ENCODE results near the gene SOX6. TPM values are rescaled to one million over a fixed set of nuclear protein-coding genes. Genes with fewer than 3 reads are reported as not detected.

Gene SOX6
- total RNA-seq, 6 donors from 2014 or later = 2.9 to 21.0 (median 4.9) TPM

DNA sequence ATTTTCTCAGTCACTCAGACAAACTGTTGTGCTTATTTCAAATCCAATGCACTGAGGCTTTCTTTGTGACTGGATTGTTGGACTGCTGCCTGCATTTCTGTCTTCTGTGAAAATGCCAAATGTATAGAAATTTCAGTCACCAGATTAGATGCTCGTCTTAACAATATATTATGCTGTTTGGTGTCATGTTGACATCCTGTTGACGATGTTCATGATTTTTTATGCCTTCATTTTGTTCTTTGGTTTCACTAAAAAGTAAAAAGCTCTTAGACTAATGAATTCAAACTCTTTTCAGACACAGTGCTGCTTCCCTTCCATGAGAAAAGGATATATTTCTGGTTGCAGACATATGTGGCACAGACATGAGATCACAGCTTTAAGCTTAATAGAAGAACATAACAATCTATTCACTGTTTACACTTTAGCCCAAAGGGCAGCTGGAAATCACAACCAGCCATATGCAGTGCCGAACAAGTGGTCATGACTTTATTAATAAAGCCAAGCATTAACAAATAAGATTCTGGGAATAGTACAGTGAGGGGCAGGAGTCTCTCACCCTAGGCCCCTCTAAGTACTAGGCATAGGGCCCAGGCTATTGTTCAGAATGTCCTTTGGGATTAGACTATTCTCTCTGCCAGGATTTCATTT is 9.4 kb upstream of the SOX6 start:
- DNase-seq (no peak), ATAC-seq (ENCODE audit: low FRiP score in 2 of 2) (no peak)
- Histone ChIP-seq H3K9me3 (no peaks in the 10 kb centered on the region), H3K4me3 (no peak overlapping the region), H3K27ac (no peak overlapping the region), H3K27me3 (no peaks in the 10 kb centered on the region), H3K36me3 (no peaks in the 10 kb centered on the region), H3K4me1 (no peaks in the 10 kb centered on the region)
- TF ChIP-seq POLR2AphosphoS5 (IDR thresholded peaks at IDR 0.05) = no peak
- TF ChIP-seq CTCF (IDR thresholded peaks at IDR 0.05) = no peak
- TF ChIP-seq POLR2A (IDR thresholded peaks at IDR 0.05) = no peak
- no peak for TF ChIP-seq EP300 (IDR thresholded peaks at IDR 0.05)
- WGBS, 2 donors = 75 to 76% methylated on average over 3 of the region's 3 CpGs

DNA sequence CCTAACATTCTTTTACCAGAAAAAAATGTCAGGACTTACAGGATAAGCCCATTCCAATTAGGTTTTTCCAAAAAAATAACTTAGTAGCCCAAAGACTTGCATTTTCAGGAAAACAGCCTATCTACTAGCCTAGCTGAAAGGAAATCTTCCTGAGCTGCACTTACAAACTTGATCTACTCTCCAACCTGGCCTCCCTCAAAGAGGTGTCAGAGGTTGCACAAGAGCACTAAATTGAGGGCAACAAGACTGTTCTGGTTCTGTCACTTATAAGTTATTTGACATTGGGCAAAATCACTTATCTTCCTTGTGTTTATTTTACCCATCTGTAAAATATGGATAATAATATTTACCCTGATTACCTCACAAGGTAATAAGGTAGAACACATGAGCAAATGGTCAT is 7.9 kb upstream of the SOX6 start:
- no peaks in the 10 kb centered on the region for H3K4me1 ChIP-seq
- TF ChIP-seq CTCF (IDR thresholded peaks at IDR 0.05) = no peak
- no peak for TF ChIP-seq EP300 (IDR thresholded peaks at IDR 0.05)
- no peak for TF ChIP-seq POLR2A (IDR thresholded peaks at IDR 0.05)
- no peak for TF ChIP-seq POLR2AphosphoS5 (IDR thresholded peaks at IDR 0.05)
- H3K27ac ChIP-seq = no peak overlapping the region
- DNase-seq (no peak), ATAC-seq (ENCODE audit: low FRiP score in 2 of 2) (no peak)
- no peaks in the 10 kb centered on the region for H3K36me3 ChIP-seq
- no peaks in the 10 kb centered on the region for H3K27me3 ChIP-seq
- no peaks in the 10 kb centered on the region for H3K9me3 ChIP-seq
- H3K4me3 ChIP-seq = no peak overlapping the region

DNA sequence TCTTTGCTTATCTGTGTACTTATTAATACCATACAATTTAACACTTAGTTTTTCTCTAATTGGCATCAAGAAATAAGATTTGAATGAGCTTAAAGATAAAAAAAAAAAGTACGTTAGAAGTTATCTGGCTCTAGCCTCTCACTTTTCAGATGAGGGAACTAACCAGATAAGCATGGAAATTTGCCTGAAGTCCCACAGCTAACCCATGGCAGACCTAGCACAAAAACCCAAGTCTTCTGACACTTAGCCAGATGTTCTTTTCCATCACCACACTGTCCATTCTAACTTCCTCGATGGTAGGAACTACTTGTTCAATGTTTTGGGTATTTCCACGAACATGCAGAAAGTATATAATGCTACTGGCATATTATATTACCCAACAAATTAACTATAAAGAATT is 7.4 kb upstream of the SOX6 start:
- Histone ChIP-seq H3K4me3 (no peak overlapping the region), H3K9me3 (no peaks in the 10 kb centered on the region), H3K27ac (no peak overlapping the region), H3K36me3 (no peaks in the 10 kb centered on the region), H3K27me3 (no peaks in the 10 kb centered on the region), H3K4me1 (no peaks in the 10 kb centered on the region)
- DNase-seq (no peak), ATAC-seq (ENCODE audit: low FRiP score in 2 of 2) (no peak)
- TF ChIP-seq EP300 (IDR thresholded peaks at IDR 0.05) = no peak
- no peak for TF ChIP-seq CTCF (IDR thresholded peaks at IDR 0.05)
- TF ChIP-seq POLR2A (IDR thresholded peaks at IDR 0.05) = no peak
- TF ChIP-seq POLR2AphosphoS5 (IDR thresholded peaks at IDR 0.05) = no peak
- WGBS, 2 donors = 75% methylated on average over 3 of the region's 3 CpGs

DNA sequence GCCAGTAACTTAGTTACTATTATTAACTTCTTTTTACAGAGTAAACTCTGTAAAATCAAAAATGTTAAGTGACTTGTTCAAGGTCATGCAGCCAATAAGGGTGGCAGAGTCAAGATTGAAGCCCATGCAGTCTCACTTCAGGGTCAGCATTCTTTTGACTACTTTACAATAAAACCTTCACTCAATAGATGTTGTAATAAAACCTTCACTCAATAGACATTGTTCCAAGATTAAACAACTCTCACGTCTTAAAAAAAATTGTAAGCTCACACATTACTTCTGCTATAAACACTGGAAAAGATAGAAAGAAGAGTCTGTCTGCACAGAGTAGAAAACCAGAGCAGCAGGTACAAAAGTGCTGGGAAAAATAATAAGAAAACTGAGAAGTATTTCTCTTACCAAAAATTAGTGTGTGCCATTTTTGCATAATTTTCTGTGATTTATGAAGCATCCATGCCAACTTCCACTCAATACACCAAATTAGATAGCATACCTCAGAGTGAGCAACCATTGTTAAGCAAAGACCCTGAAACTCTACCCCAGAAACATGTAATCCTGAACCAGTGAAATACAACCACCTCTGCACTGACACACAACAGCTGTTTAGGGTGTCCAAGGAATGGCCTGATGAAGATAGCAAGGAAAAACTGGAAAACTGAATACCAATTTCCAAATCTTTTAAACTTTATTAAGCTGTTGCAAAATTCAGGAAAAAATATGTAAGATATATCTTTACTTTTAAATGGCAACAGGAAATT is 4.9 kb upstream of the SOX6 start:
- no peak overlapping the region for H3K27ac ChIP-seq
- H3K4me1 ChIP-seq = no peaks in the 10 kb centered on the region
- DNase-seq (no peak), ATAC-seq (ENCODE audit: low FRiP score in 2 of 2) (no peak)
- WGBS, 2 donors = 39 to 60% methylated on average over 1 of the region's 1 CpG
- no peaks in the 10 kb centered on the region for H3K9me3 ChIP-seq
- H3K36me3 ChIP-seq = no peaks in the 10 kb centered on the region
- no peaks in the 10 kb centered on the region for H3K27me3 ChIP-seq
- no peak overlapping the region for H3K4me3 ChIP-seq
- TF ChIP-seq POLR2AphosphoS5 (IDR thresholded peaks at IDR 0.05) = no peak
- no peak for TF ChIP-seq CTCF (IDR thresholded peaks at IDR 0.05)
- no peak for TF ChIP-seq EP300 (IDR thresholded peaks at IDR 0.05)
- no peak for TF ChIP-seq POLR2A (IDR thresholded peaks at IDR 0.05)

DNA sequence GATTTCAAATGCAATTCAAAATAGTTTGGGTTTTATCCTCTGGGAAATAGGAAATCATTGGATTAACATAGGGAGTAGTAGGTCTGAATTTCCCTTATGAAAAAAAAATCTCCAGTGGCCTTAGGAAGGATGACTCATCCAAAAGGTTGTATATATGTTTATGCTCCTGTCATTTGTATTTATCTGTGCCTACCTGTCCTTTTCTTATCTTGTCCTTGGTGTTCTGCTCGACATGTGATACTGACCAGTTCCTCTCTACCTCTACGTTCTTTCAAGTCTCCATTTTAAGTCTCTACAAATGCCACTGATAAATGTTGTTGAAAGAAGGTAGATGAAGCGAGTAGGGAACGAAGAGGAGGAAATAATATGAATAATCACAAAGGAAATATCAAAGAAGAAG is 3.0 kb upstream of the SOX6 start:
- ATAC-seq (ENCODE audit: low FRiP score in 2 of 2) (no peak), DNase-seq (no peak)
- Histone ChIP-seq H3K9me3 (no peaks in the 10 kb centered on the region), H3K4me1 (no peaks in the 10 kb centered on the region), H3K36me3 (no peaks in the 10 kb centered on the region), H3K27ac (no peak overlapping the region), H3K4me3 (no peak overlapping the region), H3K27me3 (no peaks in the 10 kb centered on the region)
- 83 to 88% methylated on average over 4 of the region's 4 CpGs for WGBS, 2 donors
- TF ChIP-seq POLR2A (IDR thresholded peaks at IDR 0.05) (no peak), EP300 (IDR thresholded peaks at IDR 0.05) (no peak), POLR2AphosphoS5 (IDR thresholded peaks at IDR 0.05) (no peak), CTCF (IDR thresholded peaks at IDR 0.05) (no peak)
